ENCODE measurements around the gene SCAMP2.

DNA sequence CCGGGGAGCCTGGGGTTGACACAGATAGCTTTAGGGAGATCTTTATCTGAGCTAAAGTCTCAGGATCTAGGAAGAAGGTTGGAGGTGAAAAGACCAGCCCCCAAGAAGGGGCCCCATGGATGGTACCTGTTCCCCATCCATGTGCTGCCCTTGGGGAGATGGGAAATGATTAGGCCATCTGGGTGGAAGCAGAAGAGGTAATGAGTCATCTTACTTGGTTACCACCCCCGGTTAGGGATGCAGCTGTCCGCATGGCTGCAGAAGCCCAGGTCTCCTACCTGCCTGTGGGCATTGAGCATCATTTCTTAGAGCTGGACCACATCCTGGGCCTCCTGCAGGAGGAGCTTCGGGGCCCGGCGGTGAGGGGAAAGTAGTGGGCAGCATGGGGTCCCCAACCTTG, 49.8 kb downstream of the SCAMP2 start:
- TF ChIP-seq, protein P1, sequence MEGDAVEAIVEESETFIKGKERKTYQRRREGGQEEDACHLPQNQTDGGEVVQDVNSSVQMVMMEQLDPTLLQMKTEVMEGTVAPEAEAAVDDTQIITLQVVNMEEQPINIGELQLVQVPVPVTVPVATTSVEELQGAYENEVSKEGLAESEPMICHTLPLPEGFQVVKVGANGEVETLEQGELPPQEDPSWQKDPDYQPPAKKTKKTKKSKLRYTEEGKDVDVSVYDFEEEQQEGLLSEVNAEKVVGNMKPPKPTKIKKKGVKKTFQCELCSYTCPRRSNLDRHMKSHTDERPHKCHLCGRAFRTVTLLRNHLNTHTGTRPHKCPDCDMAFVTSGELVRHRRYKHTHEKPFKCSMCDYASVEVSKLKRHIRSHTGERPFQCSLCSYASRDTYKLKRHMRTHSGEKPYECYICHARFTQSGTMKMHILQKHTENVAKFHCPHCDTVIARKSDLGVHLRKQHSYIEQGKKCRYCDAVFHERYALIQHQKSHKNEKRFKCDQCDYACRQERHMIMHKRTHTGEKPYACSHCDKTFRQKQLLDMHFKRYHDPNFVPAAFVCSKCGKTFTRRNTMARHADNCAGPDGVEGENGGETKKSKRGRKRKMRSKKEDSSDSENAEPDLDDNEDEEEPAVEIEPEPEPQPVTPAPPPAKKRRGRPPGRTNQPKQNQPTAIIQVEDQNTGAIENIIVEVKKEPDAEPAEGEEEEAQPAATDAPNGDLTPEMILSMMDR (IDR thresholded peaks at IDR 0.05): no peak
- TF ChIP-seq POLR2A (IDR thresholded peaks at IDR 0.05): no peak
